Lower leg skin (tissue), 3 donors: Measurements from ENCODE around the gene CWC27.

Experiments
- POLR2A ChIP-seq, 2 donors: fragments of 450-650 bp; IDR thresholded peaks; one replicate each; pipeline ENCODE4 v1.6.1; 2016 to 2017; ENCODE audit warnings: antibody characterized with exemption in 2 of 2, mild to moderate bottlenecking in 1 of 2, moderate library complexity in 1 of 2
- TF ChIP-seq, protein P1 (sequence below), 3 donors: fragments of 450-650 bp; IDR thresholded peaks; one replicate each; pipeline ENCODE4 v1.5.1; 2016; ENCODE audit warnings: antibody characterized with exemption in 3 of 3, mild to moderate bottlenecking in 3 of 3, moderate library complexity in 2 of 3

DNA sequence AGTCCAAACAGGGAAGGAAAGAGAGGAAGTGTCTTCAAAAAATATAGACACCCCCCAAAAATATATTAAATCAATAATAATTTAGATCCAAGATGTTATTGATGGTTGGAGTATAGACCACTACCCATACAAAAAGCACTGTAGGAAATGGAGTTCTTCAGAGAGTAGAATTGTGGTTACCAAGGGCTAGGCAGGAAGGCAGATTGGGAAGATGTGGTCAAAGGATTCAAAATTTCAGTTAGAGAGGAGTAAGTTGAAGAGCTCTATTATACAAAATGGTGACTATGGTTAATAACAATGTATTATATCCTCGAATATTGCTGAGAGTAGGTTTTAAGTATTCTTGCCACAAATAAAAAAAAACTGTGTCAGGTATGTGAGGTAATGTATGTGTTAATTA is 149.4 kb downstream of the CWC27 start:
- TF ChIP-seq, protein P1, sequence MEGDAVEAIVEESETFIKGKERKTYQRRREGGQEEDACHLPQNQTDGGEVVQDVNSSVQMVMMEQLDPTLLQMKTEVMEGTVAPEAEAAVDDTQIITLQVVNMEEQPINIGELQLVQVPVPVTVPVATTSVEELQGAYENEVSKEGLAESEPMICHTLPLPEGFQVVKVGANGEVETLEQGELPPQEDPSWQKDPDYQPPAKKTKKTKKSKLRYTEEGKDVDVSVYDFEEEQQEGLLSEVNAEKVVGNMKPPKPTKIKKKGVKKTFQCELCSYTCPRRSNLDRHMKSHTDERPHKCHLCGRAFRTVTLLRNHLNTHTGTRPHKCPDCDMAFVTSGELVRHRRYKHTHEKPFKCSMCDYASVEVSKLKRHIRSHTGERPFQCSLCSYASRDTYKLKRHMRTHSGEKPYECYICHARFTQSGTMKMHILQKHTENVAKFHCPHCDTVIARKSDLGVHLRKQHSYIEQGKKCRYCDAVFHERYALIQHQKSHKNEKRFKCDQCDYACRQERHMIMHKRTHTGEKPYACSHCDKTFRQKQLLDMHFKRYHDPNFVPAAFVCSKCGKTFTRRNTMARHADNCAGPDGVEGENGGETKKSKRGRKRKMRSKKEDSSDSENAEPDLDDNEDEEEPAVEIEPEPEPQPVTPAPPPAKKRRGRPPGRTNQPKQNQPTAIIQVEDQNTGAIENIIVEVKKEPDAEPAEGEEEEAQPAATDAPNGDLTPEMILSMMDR (IDR thresholded peaks at IDR 0.05), result no peak
- no peak for TF ChIP-seq POLR2A (IDR thresholded peaks at IDR 0.05)
